HFF-Myc (cell line): ENCODE measurements around the gene SPCS3.
"Not testable (repeated sequence)": the region's sequence is repeated elsewhere in the genome, so short reads cannot be mapped to it uniquely, and the experiment has no call there.

Experiments used
- DNase-seq: peaks from one replicate; pipeline ENCODE4 v3.0.0-alpha.2; 2011; ENCODE audit warnings: low read depth; ENCODE audit errors: extremely low read depth
- H3K4me3 ChIP-seq: replicated peaks from 2 replicates; pipeline ENCODE4 v1.5.1; 2011; ENCODE audit warnings: low read depth, mild to moderate bottlenecking, control low read depth, low read length
- CTCF ChIP-seq: IDR thresholded peaks from 2 replicates; pipeline ENCODE4 v1.5.1; 2012; ENCODE audit warnings: mild to moderate bottlenecking, low read depth, low read length, control low read depth; ENCODE audit errors: missing control alignments

SPCS3 gene

DNA sequence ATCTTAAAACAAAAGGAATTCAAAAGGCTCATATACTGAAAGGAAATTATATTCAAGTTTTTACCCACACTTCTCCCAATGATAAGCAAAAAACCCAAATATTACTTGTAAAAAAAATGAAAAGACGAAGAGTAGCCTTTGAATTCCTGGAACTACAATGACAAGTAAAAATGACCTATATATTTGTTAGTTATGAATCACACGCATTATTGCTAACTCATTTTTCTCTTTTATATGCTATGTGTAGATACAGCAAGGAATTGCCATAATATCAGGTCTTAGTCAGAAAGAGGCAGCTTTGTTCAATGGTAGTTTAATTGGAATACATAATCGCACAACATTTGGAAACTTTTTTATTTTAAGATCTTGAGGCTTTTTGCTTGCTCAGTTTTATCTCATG lies 28.0 kb upstream of the SPCS3 start:
- no peak overlapping the region for H3K4me3 ChIP-seq
- DNase-seq, result no peak
- TF ChIP-seq CTCF, result no peak

- no peak for TF ChIP-seq CTCF
- no peak overlapping the region for H3K4me3 ChIP-seq
- DNase-seq, result no peak
Measured at GRCh38 chr4:176292920-176293319, 26.8 kb upstream of the SPCS3 start.

GRCh38 chr4:176293660-176294059 lies 26.1 kb upstream of the SPCS3 start:
- no peak for TF ChIP-seq CTCF
- DNase-seq, result no peak
- no peak overlapping the region for H3K4me3 ChIP-seq

- H3K4me3 ChIP-seq, DNase-seq: not testable (repeated sequence)
Measured at GRCh38 chr4:176295907-176296306, 23.9 kb upstream of the SPCS3 start.

DNA sequence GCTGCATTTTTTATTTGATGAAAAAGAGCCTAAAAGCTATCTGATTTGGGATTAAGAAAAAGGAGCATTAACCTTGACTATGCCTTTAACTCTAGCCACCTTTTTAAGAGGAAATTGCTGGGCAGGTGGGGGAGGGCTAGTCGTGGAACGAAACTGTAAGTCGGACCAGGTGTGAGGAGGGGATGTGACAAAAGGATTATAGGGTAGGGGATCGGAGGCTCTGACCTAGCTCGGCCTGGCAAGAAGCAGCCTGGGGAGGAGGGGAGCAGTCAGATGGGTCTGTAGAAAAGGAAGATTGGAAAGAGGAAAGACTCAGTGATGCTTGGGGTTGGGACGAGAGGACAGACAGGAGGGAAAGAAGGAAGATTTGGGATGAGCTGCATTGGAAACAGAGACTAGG lies 21.1 kb upstream of the SPCS3 start:
- DNase-seq, result no peak
- no peak overlapping the region for H3K4me3 ChIP-seq
- TF ChIP-seq CTCF, result no peak

- DNase-seq, result no peak
- no peak for TF ChIP-seq CTCF
- H3K4me3 ChIP-seq, result no peak overlapping the region
Measured at GRCh38 chr4:176300036-176300435, 19.7 kb upstream of the SPCS3 start.

- DNase-seq, result no peak
- H3K4me3 ChIP-seq, result no peak overlapping the region
- no peak for TF ChIP-seq CTCF
Measured at GRCh38 chr4:176300565-176300964, 19.2 kb upstream of the SPCS3 start.
